MCF 10A (cell line): ENCODE results near the gene ZBTB21. TPM values are rescaled to one million over a fixed set of nuclear protein-coding genes. Genes with fewer than 3 reads are reported as not detected.

Experiments
- BruUV-seq: library from RNA; stranded (reverse); fragments of 400-500 nt; replicated peaks from 2 replicates; lab custom pipeline; 2021; lab: Mats Ljungman, UMichigan
- CTCF ChIA-PET: fragments of 300-600 bp; sonication (Branson Sonifier 250); formaldehyde crosslinking; extraction: SDS; loops from one replicate; lab custom pipeline; 2021; ENCODE audit warnings: antibody characterized with exemption, inconsistent platforms; lab: Yijun Ruan, JAX
- POLR2A ChIA-PET: fragments of 300-600, 350-650 bp; sonication (Branson Sonifier 250); formaldehyde crosslinking; extraction: SDS; loops from one replicate; lab custom pipeline; 2020; ENCODE audit warnings: antibody characterized with exemption, inconsistent platforms; lab: Yijun Ruan, JAX
- DNase-seq: peaks from one replicate; pipeline ENCODE4 v3.0.0-alpha.2; 2018; ENCODE audit not compliant: unreplicated experiment
- H3K27ac Mint-ChIP-seq: one replicate; pipeline ENCODE4 v1.8.0; 2022; ENCODE audit warnings: mild to moderate bottlenecking, low read depth, mixed read lengths; ENCODE audit not compliant: unreplicated experiment
- H3K27me3 Mint-ChIP-seq: one replicate; pipeline ENCODE4 v1.8.0; 2022; ENCODE audit warnings: mixed read lengths; ENCODE audit not compliant: insufficient read depth, unreplicated experiment
- H3K36me3 Mint-ChIP-seq: one replicate; pipeline ENCODE4 v1.8.0; 2022; ENCODE audit warnings: mild to moderate bottlenecking, moderate library complexity, mixed read lengths; ENCODE audit not compliant: insufficient read depth, unreplicated experiment
- H3K4me1 Mint-ChIP-seq: one replicate; pipeline ENCODE4 v1.8.0; 2022; ENCODE audit warnings: mixed read lengths; ENCODE audit not compliant: insufficient read depth, unreplicated experiment
- H3K4me3 Mint-ChIP-seq: one replicate; pipeline ENCODE4 v1.8.0; 2022; ENCODE audit warnings: mild to moderate bottlenecking, moderate library complexity, mixed read lengths; ENCODE audit not compliant: unreplicated experiment
- H3K9me3 Mint-ChIP-seq: one replicate; pipeline ENCODE4 v1.8.0; 2022; ENCODE audit warnings: mixed read lengths; ENCODE audit not compliant: unreplicated experiment
- CTCF ChIP-seq: fragments of 200-600 bp; IDR thresholded peaks from one replicate; pipeline ENCODE4 v1.8.0; 2022; ENCODE audit warnings: antibody characterized with exemption, mild to moderate bottlenecking; ENCODE audit not compliant: unreplicated experiment
- intact Hi-C: fragments of 100-400 bp; cut with micrococcal nuclease; formaldehyde crosslinking; loops from 2 replicates; pipeline ENCODE4 v1.14.1; 2022
- total RNA-seq: library from RNA; stranded (reverse); gene quantifications from 2 replicates; pipeline ENCODE4 v1.2.3, GENCODE V29; 2022

Gene ZBTB21
- total RNA-seq, 1 experiment from 2014 or later, result 27.3 TPM

- H3K4me1 Mint-ChIP-seq, result no peaks in the 10 kb centered on the region
- CTCF ChIA-PET, result interaction anchor here (0.9 kb wide), 1 partner anchor 50 kb away, joined by 3 read pairs; no protein-coding TSS in a partner anchor
- intact Hi-C loops, result no loop called here
- H3K4me3 Mint-ChIP-seq, result no peak overlapping the region
- no peaks in the 10 kb centered on the region for H3K9me3 Mint-ChIP-seq
- peaks cover 44% of the 10 kb centered on the region for H3K27me3 Mint-ChIP-seq
- H3K36me3 Mint-ChIP-seq, result peaks cover 5% of the 10 kb centered on the region
- POLR2A ChIA-PET, result no interaction called here
- no peak for TF ChIP-seq CTCF
- no TSS peak for BruUV-seq
- H3K27ac Mint-ChIP-seq, result no peak overlapping the region
- no peak for DNase-seq
These were observed 41.6 kb upstream of the ZBTB21 start for GRCh38 chr21:42051788-42052187.

GRCh38 chr21:42049578-42050430 is 39.6 kb upstream of the ZBTB21 start:
- CTCF ChIA-PET, result interaction anchor here (0.7 to 1.2 kb wide), 2 partner anchors 10 to 34 kb away, joined by 3 to 4 read pairs; no protein-coding TSS in a partner anchor
- DNase-seq, result no peak
- no peak overlapping the region for H3K4me3 Mint-ChIP-seq
- no peaks in the 10 kb centered on the region for H3K4me1 Mint-ChIP-seq
- POLR2A ChIA-PET, result interaction anchor here (0.6 kb wide), 1 partner anchor 332 kb away, joined by 3 read pairs; no protein-coding TSS in a partner anchor
- H3K9me3 Mint-ChIP-seq, result no peaks in the 10 kb centered on the region
- BruUV-seq, result no TSS peak
- no peak for TF ChIP-seq CTCF
- peaks cover 8% of the 10 kb centered on the region for H3K36me3 Mint-ChIP-seq
- H3K27me3 Mint-ChIP-seq, result peaks cover 24% of the 10 kb centered on the region
- H3K27ac Mint-ChIP-seq, result no peak overlapping the region
- intact Hi-C loops, result no loop called here

- ChIA-PET CTCF (interaction anchor here (1.2 kb wide), 2 partner anchors 9 to 44 kb away, joined by 3 to 4 read pairs; no protein-coding TSS in a partner anchor), POLR2A (interaction anchor here (0.6 kb wide), 1 partner anchor 331 kb away, joined by 3 read pairs; no protein-coding TSS in a partner anchor)
- intact Hi-C loops, result no loop called here
- peaks cover 8% of the 10 kb centered on the region for H3K36me3 Mint-ChIP-seq
- no peak overlapping the region for H3K27ac Mint-ChIP-seq
- H3K27me3 Mint-ChIP-seq, result peaks cover 22% of the 10 kb centered on the region
- BruUV-seq, result no TSS peak
- no peaks in the 10 kb centered on the region for H3K4me1 Mint-ChIP-seq
- no peak for TF ChIP-seq CTCF
- no peaks in the 10 kb centered on the region for H3K9me3 Mint-ChIP-seq
- H3K4me3 Mint-ChIP-seq, result no peak overlapping the region
- no peak for DNase-seq
These were observed 38.9 kb upstream of the ZBTB21 start for GRCh38 chr21:42048870-42049577.
